GM18505 (cell line): ENCODE results near the gene FASN.

ENCODE experiments used
- ATAC-seq: cut with Tn5 transposase; IDR thresholded peaks from one replicate; pipeline ENCODE4 v1.9.1; 2021; ENCODE audit not compliant: unreplicated experiment
- POLR2A ChIP-seq: IDR thresholded peaks from 4 replicates; pipeline ENCODE4 v1.6.1; 2011; ENCODE audit warnings: borderline replicate concordance; ENCODE audit not compliant: insufficient read depth, insufficient read length; ENCODE audit errors: extremely low read depth

The FASN gene

DNA sequence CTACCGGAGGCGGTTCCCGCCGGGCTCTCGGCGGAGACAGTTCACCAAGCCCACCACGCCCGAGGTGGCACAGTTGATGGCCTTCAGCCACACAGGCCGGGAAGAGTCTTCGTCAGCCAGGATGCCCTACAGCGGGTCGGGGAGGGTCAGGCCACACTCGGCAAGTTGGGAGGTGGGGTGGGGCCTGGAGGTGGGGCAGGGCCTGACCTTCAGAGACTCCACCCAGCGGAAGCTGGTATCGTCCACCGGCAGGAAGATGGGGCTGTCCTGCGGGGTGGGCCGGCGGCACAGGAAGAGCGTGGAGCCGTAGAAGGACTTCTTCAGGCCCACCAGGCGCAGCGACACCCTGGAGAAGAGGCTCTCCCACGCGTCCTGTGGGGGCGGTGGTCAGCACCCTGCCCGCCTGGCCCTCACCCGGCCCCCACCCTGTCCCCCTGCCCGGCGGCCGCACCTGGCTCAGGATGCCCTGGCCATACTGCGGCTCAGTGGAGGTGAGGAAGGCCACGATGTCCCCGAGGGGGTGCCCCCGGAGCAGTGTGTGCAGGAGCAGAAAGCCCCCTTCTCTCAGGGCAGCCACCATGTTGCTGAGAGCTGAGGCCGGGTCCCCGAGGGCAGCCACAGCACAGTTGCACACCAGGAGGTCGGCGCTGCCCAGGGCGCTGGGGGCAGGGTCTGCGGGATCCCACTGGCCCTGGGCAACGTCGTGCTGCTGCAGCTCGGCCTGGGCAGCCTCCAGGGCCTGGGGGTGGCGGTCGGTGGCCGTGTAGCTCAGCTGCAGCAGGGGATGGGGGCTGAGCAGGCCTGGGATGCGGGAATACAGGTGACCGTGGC is 12.8 kb downstream of the FASN start:
- no peak for ATAC-seq
- no peak for TF ChIP-seq POLR2A

DNA sequence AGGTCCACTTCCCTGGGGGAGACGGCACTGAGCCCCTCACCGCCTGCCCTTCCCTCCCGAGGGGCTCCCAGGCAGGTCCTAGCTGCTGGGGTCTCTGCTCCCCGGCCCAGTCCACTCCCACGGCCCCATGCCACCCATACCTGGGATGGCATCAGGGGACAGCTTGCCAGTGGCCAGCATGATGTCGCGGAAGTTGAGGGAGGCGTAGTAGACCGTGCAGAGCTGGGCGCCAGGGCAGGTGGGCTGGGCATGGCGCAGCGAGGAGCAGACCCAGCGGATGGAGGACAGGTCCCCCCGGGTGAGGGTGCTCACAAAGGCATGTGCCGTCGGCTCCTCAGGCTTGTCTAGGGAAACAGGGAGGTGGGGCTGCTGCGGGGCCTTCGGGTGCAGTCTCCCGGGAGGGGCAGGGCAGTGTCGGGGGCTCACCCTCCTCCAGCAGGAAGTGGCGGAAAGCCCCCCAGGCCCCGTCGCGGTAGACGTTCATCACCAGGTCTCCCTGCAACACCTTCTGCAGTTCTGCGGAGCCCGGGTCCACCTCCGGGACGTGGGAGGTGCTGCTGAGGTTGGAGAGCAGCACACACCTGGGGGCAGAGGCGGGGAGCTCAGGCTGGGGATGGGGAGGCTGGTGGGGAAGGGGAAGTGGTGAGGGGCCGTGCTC is 13.5 kb downstream of the FASN start:
- no peak for ATAC-seq
- TF ChIP-seq POLR2A, result no peak

DNA sequence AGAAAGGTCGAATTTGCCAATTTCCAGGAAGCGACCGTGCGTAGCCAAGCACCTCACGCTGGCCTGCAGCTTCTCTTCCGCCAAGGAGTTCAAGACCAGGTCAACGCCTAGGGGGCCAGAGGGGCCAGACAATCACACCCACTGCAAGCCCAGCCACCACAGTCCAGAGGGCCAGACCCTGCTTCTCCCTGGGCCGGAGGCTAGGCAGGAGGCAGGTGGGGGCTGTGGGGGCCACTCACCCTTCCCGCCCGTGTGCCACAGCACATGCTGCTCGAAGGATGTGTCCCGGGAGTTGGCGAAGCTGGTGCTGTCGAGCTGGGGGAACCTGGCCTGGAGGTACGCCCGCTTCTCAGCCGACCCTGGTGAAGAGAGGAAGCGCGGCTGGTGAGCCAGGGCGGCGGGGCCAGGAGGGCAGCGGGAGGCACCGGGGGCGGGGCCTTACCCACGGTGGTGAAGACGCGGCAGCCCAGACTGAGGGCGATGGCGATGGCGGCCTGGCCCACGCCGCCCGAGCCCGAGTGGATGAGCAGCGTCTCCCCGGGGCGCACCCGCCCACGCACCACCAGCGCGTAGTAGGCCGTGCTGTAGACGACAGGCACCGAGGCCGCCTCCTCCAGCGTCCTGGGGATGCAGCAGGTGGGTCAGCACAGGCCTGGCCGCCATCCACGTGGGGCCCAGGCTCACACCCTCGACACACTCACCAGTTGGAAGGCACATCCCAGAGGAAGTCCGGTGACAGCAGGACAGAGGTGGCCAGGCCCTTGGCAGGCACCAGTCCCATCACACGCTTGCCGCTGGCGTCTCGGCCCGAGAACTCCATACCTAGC is 14.3 kb downstream of the FASN start:
- no peak for TF ChIP-seq POLR2A
- no peak for ATAC-seq

DNA sequence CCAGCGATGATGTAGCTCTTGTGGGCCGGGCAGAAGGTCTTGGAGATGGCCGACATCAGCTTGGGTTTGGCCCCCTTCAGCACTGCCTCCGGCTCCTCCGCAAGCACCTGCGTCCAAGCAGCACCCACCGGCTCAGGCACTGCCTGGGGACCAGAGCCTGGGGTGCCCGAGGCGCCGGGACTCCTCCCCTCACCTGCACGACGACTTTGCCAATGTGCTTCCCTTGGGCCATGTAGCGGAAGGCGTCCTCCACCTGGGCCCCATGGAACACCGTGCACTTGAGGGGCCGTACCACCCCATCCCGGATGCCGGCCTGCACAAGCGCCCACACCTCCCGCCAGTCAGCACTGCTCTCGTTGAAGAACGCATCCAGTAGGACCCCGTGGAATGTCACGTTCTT is 15.0 kb downstream of the FASN start:
- no peak for ATAC-seq
- no peak for TF ChIP-seq POLR2A

DNA sequence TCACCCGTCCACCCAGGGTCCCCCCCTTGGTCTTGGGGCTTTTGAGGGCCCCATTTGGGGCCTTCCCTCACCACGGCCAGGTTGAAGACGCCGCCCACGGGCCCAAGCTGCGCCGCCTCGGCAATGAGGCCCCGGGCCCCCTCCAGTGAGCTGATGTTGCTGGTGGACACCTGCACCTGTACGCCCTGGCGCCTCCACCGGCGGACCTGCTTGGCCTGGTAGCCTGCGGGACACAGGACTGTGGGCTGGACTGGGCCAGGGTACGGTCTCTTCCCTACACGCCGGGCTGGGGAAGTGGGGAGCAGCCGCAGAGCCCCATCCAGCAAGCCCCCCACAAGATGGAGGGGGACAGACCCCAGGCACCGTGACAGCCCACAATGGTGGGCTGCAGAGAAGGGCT is 15.6 kb downstream of the FASN start:
- no peak for ATAC-seq
- TF ChIP-seq POLR2A, result no peak

DNA sequence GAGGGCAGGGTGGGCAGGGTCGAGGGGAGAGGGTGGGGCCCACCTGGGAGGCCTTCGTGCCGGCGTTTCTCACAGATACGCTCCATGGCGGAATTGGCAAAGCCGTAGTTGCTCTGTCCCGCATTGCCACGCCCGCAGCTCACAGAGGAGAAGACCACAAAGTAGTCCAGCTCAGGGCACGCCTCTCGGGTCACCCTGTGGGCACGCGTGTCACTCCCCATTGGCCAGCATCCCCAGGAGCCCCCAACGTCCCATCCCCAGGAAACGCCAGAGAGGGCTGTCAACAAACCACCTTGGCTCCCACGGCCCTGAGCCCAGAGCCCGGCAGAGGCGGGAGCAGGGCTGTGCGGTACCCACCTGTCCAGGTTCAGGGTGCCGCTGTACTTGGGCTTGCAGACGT is 16.1 kb downstream of the FASN start:
- no peak for ATAC-seq
- no peak for TF ChIP-seq POLR2A

DNA sequence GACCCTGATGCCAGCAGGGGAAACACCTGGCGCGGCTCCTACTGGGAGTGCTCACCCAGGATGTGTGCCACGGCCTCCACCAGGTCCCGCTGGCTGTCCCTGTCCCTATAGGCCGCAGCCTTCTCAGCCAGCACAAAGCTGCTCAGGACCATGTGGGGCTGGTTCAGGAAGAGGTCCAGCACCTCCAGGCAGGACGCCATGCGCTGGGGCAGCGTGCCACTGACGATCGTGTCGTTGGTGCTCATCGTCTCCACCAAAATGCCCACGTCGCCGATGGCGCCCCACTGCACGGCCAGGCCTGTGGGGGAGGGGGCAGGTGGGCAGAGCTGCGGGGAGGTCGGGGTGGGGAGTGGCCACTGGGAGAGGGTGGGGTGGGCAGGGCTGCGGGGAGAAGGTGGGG is 16.5 kb downstream of the FASN start:
- no peak for TF ChIP-seq POLR2A
- ATAC-seq, result no peak

DNA sequence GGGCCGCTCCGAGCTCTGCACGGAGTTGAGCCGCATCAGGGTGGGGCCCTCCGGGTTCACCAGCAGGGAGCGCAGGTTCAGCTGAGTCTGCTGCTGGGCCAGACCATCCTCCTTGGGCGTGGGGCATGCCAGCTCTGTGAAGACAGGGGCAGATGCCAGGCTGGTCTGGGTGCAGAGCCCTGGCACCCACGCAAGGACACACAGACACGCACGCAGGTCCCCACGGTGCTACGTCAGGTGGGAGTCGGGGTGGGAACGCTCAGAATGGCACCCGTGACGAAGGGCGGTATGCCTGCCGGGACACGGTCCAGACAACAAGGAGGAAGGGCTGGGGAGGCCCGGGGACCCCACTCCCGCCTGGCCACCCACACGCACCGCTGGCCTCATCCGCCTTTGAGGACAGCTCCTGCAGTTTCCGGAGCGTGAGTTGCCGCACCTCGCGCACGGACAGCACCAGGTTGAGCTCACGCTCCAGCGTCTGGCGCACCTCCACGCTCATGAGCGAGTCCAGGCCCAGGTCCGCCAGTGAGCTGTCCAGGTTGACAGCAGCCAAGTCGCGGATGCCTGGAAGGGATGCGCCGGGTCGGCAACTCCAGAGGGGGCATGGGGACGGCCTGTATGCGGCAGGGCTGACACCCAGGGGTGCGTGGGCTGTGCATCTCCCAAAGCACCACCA is 17.1 kb downstream of the FASN start:
- no peak for ATAC-seq
- TF ChIP-seq POLR2A, result no peak

DNA sequence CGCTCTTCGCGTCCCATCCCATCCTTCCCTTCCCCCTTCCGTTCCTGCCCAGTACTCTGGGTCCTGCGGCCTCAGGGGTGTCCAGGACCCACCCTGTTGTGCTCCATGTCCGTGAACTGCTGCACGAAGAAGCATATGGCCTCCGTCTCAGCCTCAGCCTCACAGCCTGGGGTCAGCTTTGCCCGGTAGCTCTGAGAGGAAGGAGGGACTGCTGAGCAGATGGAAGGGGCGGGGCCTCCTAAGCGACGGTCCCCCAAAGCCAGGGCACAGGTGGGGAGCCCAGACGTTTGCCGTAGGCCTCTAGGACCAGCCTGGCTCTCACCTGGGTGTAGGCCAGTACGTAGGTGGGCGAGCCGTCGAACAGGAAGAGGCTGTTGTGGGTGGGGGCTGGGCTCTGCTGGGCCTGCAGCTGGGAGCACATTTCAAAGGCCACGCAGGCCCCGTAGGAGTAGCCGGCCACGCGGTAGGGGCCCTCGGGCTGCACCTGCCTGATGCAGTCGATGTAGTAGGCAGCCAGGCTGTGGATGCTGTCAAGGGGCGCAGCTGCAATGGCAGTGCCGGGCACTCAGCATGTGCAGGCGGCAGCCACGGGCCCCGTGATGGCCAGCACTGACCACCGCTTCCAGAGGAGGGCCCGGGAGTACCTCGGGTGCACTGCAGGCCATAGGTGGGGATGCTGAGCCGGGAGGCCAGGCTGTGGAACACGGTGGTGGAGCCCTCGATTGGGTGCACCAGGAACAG is 17.8 kb downstream of the FASN start:
- ATAC-seq, result no peak
- TF ChIP-seq POLR2A, result no peak

DNA sequence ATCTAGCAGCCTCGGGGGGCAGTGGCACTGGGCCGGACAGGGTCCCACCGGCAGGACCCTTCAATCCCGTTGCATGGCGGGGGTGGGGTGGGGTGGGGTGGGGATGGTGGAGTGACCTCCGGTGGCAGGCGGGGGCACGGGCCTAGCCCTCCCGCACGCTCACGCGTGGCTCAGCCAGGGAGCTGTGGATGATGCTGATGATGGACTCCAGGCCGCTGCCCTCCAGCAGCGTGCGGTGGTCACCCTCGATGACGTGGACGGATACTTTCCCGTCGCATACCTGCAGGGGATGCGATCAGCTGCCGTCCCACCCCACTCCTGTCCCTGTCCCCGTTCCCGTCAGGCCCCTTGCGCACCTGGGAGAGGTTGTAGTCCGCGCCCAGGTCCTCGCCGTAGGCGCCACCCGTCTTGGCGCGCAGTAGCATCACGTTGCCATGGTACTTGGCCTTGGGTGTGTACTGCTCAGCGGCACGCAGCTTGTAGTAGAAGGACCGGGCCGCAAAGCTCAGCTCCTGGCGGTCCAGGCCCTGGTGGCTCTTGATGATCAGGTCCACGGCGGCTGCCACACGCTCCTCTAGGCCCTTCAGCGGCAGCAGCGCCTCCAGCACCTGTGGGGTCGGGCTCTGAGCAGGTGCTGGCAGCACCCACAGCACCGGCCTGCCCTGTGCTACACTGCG is 18.9 kb downstream of the FASN start:
- ATAC-seq, result no peak
- TF ChIP-seq POLR2A, result peak; percentile 8

DNA sequence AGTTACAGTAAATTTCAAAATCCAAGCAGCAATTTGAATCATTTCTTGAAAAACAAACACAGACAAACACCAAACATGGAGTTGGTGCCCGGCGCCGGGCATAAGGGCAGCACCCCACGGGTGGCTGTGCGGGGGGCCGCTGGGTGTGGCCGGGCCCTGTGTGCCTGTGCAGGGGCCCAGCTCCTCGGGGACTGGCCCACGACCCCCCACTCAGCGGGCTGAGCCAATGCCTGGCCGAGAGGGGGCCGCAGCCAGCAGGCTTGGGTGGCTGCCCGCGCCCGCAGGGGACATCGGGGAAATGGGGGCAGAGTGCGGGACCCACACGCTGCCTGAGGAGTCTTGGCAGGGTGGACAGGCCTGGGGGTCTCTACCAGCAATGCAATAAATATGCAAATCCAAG is 19.6 kb downstream of the FASN start:
- no peak for TF ChIP-seq POLR2A
- ATAC-seq, result no peak
